H1 (cell line): ENCODE data around the gene SUB1. TPM values are rescaled to one million over a fixed set of nuclear protein-coding genes. Genes with fewer than 3 reads are reported as not detected.

ENCODE experiments used
- CTCF ChIA-PET: fragments of 300-600 bp; sonication (Branson Sonifier 250); formaldehyde crosslinking; loops from one replicate; lab custom pipeline; 2021; ENCODE audit not compliant: partially characterized antibody; lab: Charles Lee
- POLR2A ChIA-PET: fragments of 300-600 bp; sonication (Branson Sonifier 250); formaldehyde crosslinking; loops from one replicate; lab custom pipeline; 2021; ENCODE audit warnings: inconsistent platforms; ENCODE audit not compliant: partially characterized antibody; lab: Charles Lee
- DNase-seq, 2 experiments: peaks; one replicate each; pipeline versions ENCODE4 v3.0.0 to v3.0.0-alpha.2; 2010 to 2022; ENCODE audit warnings: low spot score in 2 of 2, low read depth in 1 of 2, mixed read lengths in 1 of 2
- FAIRE-seq: peaks from 2 replicates; lab custom pipeline; 2011; peaks lifted over from hg19 to GRCh38; lab: Jason Lieb, UNC
- H2AFZ ChIP-seq: 2 replicates; pipeline ENCODE4 v1.8.1; 2012; ENCODE audit warnings: low read length, inconsistent platforms
- H2AK5ac ChIP-seq: 2 replicates; pipeline ENCODE4 v1.6.1; 2013; ENCODE audit warnings: low read depth, low read length
- H2BK120ac ChIP-seq: replicated peaks from 2 replicates; pipeline ENCODE3; 2013; ENCODE audit warnings: low read depth, low read length, inconsistent platforms
- H2BK12ac ChIP-seq: 2 replicates; pipeline ENCODE4 v1.6.1; 2013; ENCODE audit warnings: low read depth, low read length
- H2BK15ac ChIP-seq: 2 replicates; pipeline ENCODE4 v1.6.1; 2013; ENCODE audit warnings: low read length
- H2BK20ac ChIP-seq: 2 replicates; pipeline ENCODE4 v1.6.1; 2013; ENCODE audit warnings: low read length
- H2BK5ac ChIP-seq: 2 replicates; pipeline ENCODE4 v1.6.1; 2013; ENCODE audit warnings: low read depth, low read length
- H3K14ac ChIP-seq: 2 replicates; pipeline ENCODE4 v1.6.1; 2013; ENCODE audit warnings: inconsistent platforms; ENCODE audit not compliant: insufficient read length
- H3K18ac ChIP-seq: 2 replicates; pipeline ENCODE4 v1.6.1; 2013; ENCODE audit warnings: low read length; ENCODE audit errors: extremely low read depth
- H3K23ac ChIP-seq: 2 replicates; pipeline ENCODE4 v1.6.1; 2013; ENCODE audit warnings: inconsistent platforms; ENCODE audit not compliant: insufficient read length
- H3K23me2 ChIP-seq: 2 replicates; pipeline ENCODE4 v1.6.1; 2013; ENCODE audit warnings: low read depth, low read length
- H3K27ac ChIP-seq: 2 replicates; pipeline ENCODE4 v1.6.1; 2011; ENCODE audit warnings: low read depth, low read length, inconsistent platforms
- H3K27me3 ChIP-seq, 4 experiments: replicated peaks in 1 of 4; 1 replicate in 1 of 4; 2 replicates in 3 of 4; pipeline versions ENCODE4 v1.6.1 to v1.8.1; 2011 to 2013; ENCODE audit warnings: low read length in 3 of 4, mild to moderate bottlenecking in 3 of 4, inconsistent platforms in 2 of 4, mixed read lengths in 2 of 4, moderate library complexity in 1 of 4; ENCODE audit not compliant: control insufficient read depth in 3 of 4, insufficient read depth in 3 of 4; ENCODE audit errors: extremely low read depth in 1 of 4
- H3K36me3 ChIP-seq, 4 experiments: 2 replicates each; pipeline versions ENCODE4 v1.6.1 to v1.8.1; 2011 to 2013; ENCODE audit warnings: mild to moderate bottlenecking in 4 of 4, low read length in 3 of 4, moderate library complexity in 2 of 4, control low read depth in 1 of 4, inconsistent platforms in 1 of 4; ENCODE audit not compliant: insufficient read depth in 4 of 4, control insufficient read depth in 2 of 4
- H3K4ac ChIP-seq: replicated peaks from 2 replicates; pipeline ENCODE3; 2013; ENCODE audit warnings: low read length, low read depth, mixed read lengths, inconsistent platforms; ENCODE audit not compliant: insufficient read length
- H3K4me1 ChIP-seq, 4 experiments: replicated peaks in 1 of 4; 1 replicate in 1 of 4; 2 replicates in 3 of 4; pipeline versions ENCODE4 v1.6.1 to v1.8.1; 2011 to 2013; ENCODE audit warnings: low read length in 3 of 4, inconsistent platforms in 2 of 4, mixed read lengths in 1 of 4; ENCODE audit not compliant: insufficient read depth in 4 of 4, control insufficient read depth in 3 of 4
- H3K4me2 ChIP-seq, 2 experiments: 2 replicates each; pipeline versions ENCODE4 v1.6.1 to v1.8.1; 2011 to 2013; ENCODE audit warnings: low read depth in 2 of 2, low read length in 2 of 2, control low read depth in 1 of 2, inconsistent platforms in 1 of 2, mild to moderate bottlenecking in 1 of 2; ENCODE audit not compliant: insufficient read depth in 1 of 2
- H3K4me3 ChIP-seq, 4 experiments: fragments of 200-600, 300-600 bp in 1 of 4; sonication (generic), shearing (Covaris generic), sonication (Bioruptor Twin) in 1 of 4; 2 replicates each; pipeline versions ENCODE4 v1.5.1 to v1.8.1; 2011 to 2016; ENCODE audit warnings: low read length in 4 of 4, low read depth in 3 of 4, control low read depth in 2 of 4, inconsistent platforms in 2 of 4, mild to moderate bottlenecking in 2 of 4, mixed read lengths in 1 of 4, moderate library complexity in 1 of 4; ENCODE audit not compliant: insufficient read depth in 2 of 4; ENCODE audit errors: extremely low read depth in 1 of 4
- H3K56ac ChIP-seq: replicated peaks from 2 replicates; pipeline ENCODE3; 2013; ENCODE audit warnings: low read depth, mild to moderate bottlenecking, mixed read lengths, low read length, inconsistent platforms; ENCODE audit not compliant: insufficient read length
- H3K79me1 ChIP-seq: 2 replicates; pipeline ENCODE4 v1.6.1; 2013; ENCODE audit warnings: low read depth, low read length, control low read depth
- H3K79me2 ChIP-seq, 2 experiments: 2 replicates each; pipeline versions ENCODE4 v1.6.1 to v1.8.1; 2012 to 2013; ENCODE audit warnings: low read length in 2 of 2, mild to moderate bottlenecking in 2 of 2, inconsistent platforms in 1 of 2; ENCODE audit not compliant: insufficient read depth in 2 of 2, control insufficient read depth in 1 of 2
- H3K9ac ChIP-seq, 4 experiments: replicated peaks in 1 of 4; 1 replicate in 1 of 4; 2 replicates in 3 of 4; pipeline versions ENCODE4 v1.6.1 to v1.8.1; 2011 to 2013; ENCODE audit warnings: low read depth in 3 of 4, low read length in 3 of 4, control low read depth in 2 of 4, mild to moderate bottlenecking in 2 of 4, moderate library complexity in 2 of 4, inconsistent platforms in 1 of 4; ENCODE audit errors: extremely low read depth in 1 of 4
- H3K9me3 ChIP-seq, 2 experiments: 2 replicates each; pipeline versions ENCODE4 v1.6.1 to v1.8.1; 2012 to 2013; ENCODE audit warnings: mild to moderate bottlenecking in 2 of 2, moderate library complexity in 2 of 2, control low read depth in 1 of 2, inconsistent platforms in 1 of 2, low read depth in 1 of 2, low read length in 1 of 2, mixed read lengths in 1 of 2; ENCODE audit not compliant: insufficient read depth in 2 of 2
- H4K20me1 ChIP-seq, 2 experiments: replicated peaks in 1 of 2; 2 replicates each; pipeline versions ENCODE3 to v1.8.1; 2011 to 2013; ENCODE audit warnings: inconsistent platforms in 2 of 2, low read length in 2 of 2, mild to moderate bottlenecking in 1 of 2; ENCODE audit not compliant: insufficient read depth in 2 of 2, control insufficient read depth in 1 of 2
- H4K5ac ChIP-seq: 2 replicates; pipeline ENCODE4 v1.6.1; 2013; ENCODE audit warnings: low read length, low read depth, mixed read lengths, inconsistent platforms; ENCODE audit not compliant: insufficient read length
- H4K8ac ChIP-seq: 2 replicates; pipeline ENCODE4 v1.8.0; 2013; ENCODE audit warnings: mild to moderate bottlenecking, moderate library complexity, low read length, inconsistent platforms; ENCODE audit not compliant: insufficient read depth; ENCODE audit errors: extremely low read depth
- H4K91ac ChIP-seq: replicated peaks from 2 replicates; pipeline ENCODE3; 2013; ENCODE audit warnings: low read length, mixed read lengths, inconsistent platforms; ENCODE audit not compliant: insufficient read length
- MAFK ChIP-seq: IDR thresholded peaks from 2 replicates; pipeline ENCODE4 v1.6.1; 2012; ENCODE audit warnings: low read depth, mild to moderate bottlenecking, improper control_type of control experiment, low read length
- TBP ChIP-seq: IDR thresholded peaks from 2 replicates; pipeline ENCODE4 v1.6.1; 2011; ENCODE audit warnings: low read depth, low read length, improper control_type of control experiment
- TCF12 ChIP-seq: IDR thresholded peaks from 2 replicates; pipeline ENCODE4 v1.6.1; 2011; ENCODE audit warnings: low read depth, mild to moderate bottlenecking, low read length
- WGBS, 2 experiments: shearing (Covaris generic) in 1 of 2; methylation state at CpG; one replicate each; pipeline versions ENCODE4 v1.1.6 to v1.1.7; 2013 to 2015; ENCODE audit warnings: low lambda C conversion rate in 2 of 2, mixed read lengths in 2 of 2, inconsistent platforms in 1 of 2, low coverage in 1 of 2, missing lambda C conversion rate in 1 of 2; ENCODE audit not compliant: insufficient replicate concordance in 2 of 2, insufficient coverage in 1 of 2, insufficient read length in 1 of 2; ENCODE audit errors: extremely low coverage in 1 of 2, missing lambda C conversion rate in 1 of 2; 5-methylcytosine and 5-hydroxymethylcytosine counted together
- polyA plus RNA-seq, 7 experiments: library from polyadenylated mRNA; depleted of rRNA in 3 of 7; stranded (reverse) in 5 of 7; unstranded in 2 of 7; fragments of >200 nt in 5 of 7; fragments of 200-250 nt in 2 of 7; gene quantifications; 1 replicate in 5 of 7; 2 replicates in 1 of 7; 4 replicates in 1 of 7; pipeline versions ENCODE4 v1.2.1 to v1.2.3, GENCODE V29; 2011 to 2013; ENCODE audit warnings: missing spikeins in 2 of 7, mixed read lengths in 2 of 7
- total RNA-seq: library from RNA; stranded (reverse); fragmentation: NEBNext Ultra II Directional; extraction: Animal tissue kit (Norgen Biotek cat#: 25700); gene quantifications from 2 replicates; pipeline ENCODE4 v1.2.1, GENCODE V29; 2021

Gene SUB1
- total and polyA plus RNA-seq, 2 of the 8 experiments (the other 6 are each of a cell fraction or from before 2014, with no cell fraction given): 83.9 to 325 TPM

GRCh38 chr5:32584646-32585045, 711 bp upstream of the SUB1 start:
- DNase-seq (no peak), FAIRE-seq (no peak)
- Histone ChIP-seq H3K4me3 (peak overlapping the region in 2 of 4 experiments; percentile 92 to 96; a peak in 4 of 8 replicates), H2BK20ac (no peak overlapping the region), H4K20me1 (peaks cover 2 to 10% of the 10 kb centered on the region in 2 experiments), H4K91ac (no peak overlapping the region), H3K56ac (no peak overlapping the region), H3K23me2 (no peaks in the 10 kb centered on the region; the same call in 1 of the 2 replicates), H2BK5ac (no peak overlapping the region), H3K79me1 (peaks cover 3% of the 10 kb centered on the region; the same call in 1 of the 2 replicates), H3K27me3 (no peaks in the 10 kb centered on the region), H3K4me2 (peak overlapping the region; percentile 63 to 70), H4K5ac (no peak overlapping the region), H2AK5ac (no peak overlapping the region), H3K9me3 (no peaks in the 10 kb centered on the region), H3K14ac (no peak overlapping the region), H3K23ac (no peak overlapping the region), H3K4ac (no peak overlapping the region), H2BK15ac (no peak overlapping the region), H3K18ac (no peak overlapping the region; the same call in 1 of the 2 replicates), H2BK12ac (peak overlapping the region; percentile 70; the same call in 1 of the 2 replicates), H3K4me1 (peaks cover 3 to 16% (median 9%) of the 10 kb centered on the region in 4 experiments), H3K9ac (no peak overlapping the region), H3K36me3 (peaks cover 0 to 16% (median 8%) of the 10 kb centered on the region in 4 experiments; a peak in 5 of 8 replicates), H2BK120ac (no peak overlapping the region), H3K79me2 (peaks cover 11 to 34% of the 10 kb centered on the region in 2 experiments), H4K8ac (no peak overlapping the region), H3K27ac (peak overlapping the region; percentile 37; the same call in 1 of the 2 replicates), H2AFZ (peak overlapping the region; percentile 37; the same call in 1 of the 2 replicates)
- ChIA-PET CTCF (interaction anchor here (0.5 to 3.5 kb wide), 4 partner anchors 18 to 450 kb away, joined by 3 to 31 read pairs (median 4); no protein-coding TSS in a partner anchor), POLR2A (interaction anchor here (0.5 to 2.0 kb wide), 18 partner anchors 9 to 343 kb away, joined by 3 to 8 read pairs (median 4); partner anchors contain the start of gene ZFR)
- WGBS, 2 experiments: 65% methylated on average over 6 of the region's 6 CpGs; no CpG with 5 or more reads in 1 of the 2 experiments
- no peak for TF ChIP-seq MAFK
- TF ChIP-seq TBP: no peak
- no peak for TF ChIP-seq TCF12
